ENCODE data around the gene BAIAP3. TPM values are rescaled to one million over a fixed set of nuclear protein-coding genes. Genes with fewer than 3 reads are reported as not detected.
A peak's percentile ranks its signal among the peaks of the same experiment; 100 is the strongest.

BAIAP3 gene
- total and polyA plus RNA-seq, 2 experiments from 2014 or later: 0.23 to 0.86 TPM

- DNase-seq: no peak
- Histone ChIP-seq H3K4me1 (ENCODE audit: insufficient read depth) (peaks cover 7% of the 10 kb centered on the region), H3K4me3 (no peak overlapping the region), H3K9me2 (ENCODE audit: insufficient read depth) (no peaks in the 10 kb centered on the region), H3K9me3 (ENCODE audit: low read depth) (no peaks in the 10 kb centered on the region), H3K9ac (no peak overlapping the region), H4K20me1 (ENCODE audit: insufficient read depth) (no peaks in the 10 kb centered on the region), H3F3A (ENCODE audit: insufficient read depth) (peaks cover 11% of the 10 kb centered on the region; the same call in 1 of the 2 replicates), H3K27me3 (replicated peaks; ENCODE audit: insufficient read depth) (no peaks in the 10 kb centered on the region), H3K79me2 (ENCODE audit: insufficient read depth) (no peaks in the 10 kb centered on the region), H3K4me2 (ENCODE audit: unreplicated experiment) (no peak overlapping the region), H2AFZ (no peak overlapping the region), H3K36me3 (ENCODE audit: low read depth) (no peaks in the 10 kb centered on the region), H3K27ac (no peak overlapping the region)
- TF ChIP-seq EZH2phosphoT487 (IDR thresholded peaks at IDR 0.05; ENCODE audit: insufficient read depth, low read depth) (no peak), EZH2 (IDR thresholded peaks at IDR 0.05; ENCODE audit: insufficient read depth, poor library complexity, severe bottlenecking) (no peak)
- WGBS, 2 experiments (ENCODE audit: low coverage in 1 of 2, low lambda C conversion rate in 2 of 2, missing lambda C conversion rate in 2 of 2): 90 to 94% methylated on average over 13 to 19 of the region's 19 CpGs
- in situ Hi-C loops (cut with MboI): no loop called here
Observed at GRCh38 chr16:1375741-1376410, 42.4 kb downstream of the BAIAP3 start.

GRCh38 chr16:1377406-1378010, 44.1 kb downstream of the BAIAP3 start:
- no peak overlapping the region for H3K4me2 ChIP-seq (ENCODE audit: unreplicated experiment)
- H3K36me3 ChIP-seq (ENCODE audit: low read depth): no peaks in the 10 kb centered on the region
- WGBS, 2 experiments (ENCODE audit: low coverage in 1 of 2, low lambda C conversion rate in 2 of 2, missing lambda C conversion rate in 2 of 2): 77 to 87% methylated on average over 7 to 10 of the region's 10 CpGs
- no peak overlapping the region for H3K9ac ChIP-seq
- no peaks in the 10 kb centered on the region for H4K20me1 ChIP-seq (ENCODE audit: insufficient read depth)
- peaks cover 14% of the 10 kb centered on the region; the same call in 1 of the 2 replicates for H3F3A ChIP-seq (ENCODE audit: insufficient read depth)
- DNase-seq: no peak
- no peak overlapping the region for H2AFZ ChIP-seq
- in situ Hi-C loops (cut with MboI): no loop called here
- H3K4me3 ChIP-seq: no peak overlapping the region
- no peaks in the 10 kb centered on the region for H3K9me3 ChIP-seq (ENCODE audit: low read depth)
- H3K27ac ChIP-seq: no peak overlapping the region
- H3K27me3 ChIP-seq (replicated peaks; ENCODE audit: insufficient read depth): no peaks in the 10 kb centered on the region
- no peaks in the 10 kb centered on the region for H3K9me2 ChIP-seq (ENCODE audit: insufficient read depth)
- TF ChIP-seq EZH2phosphoT487 (IDR thresholded peaks at IDR 0.05; ENCODE audit: insufficient read depth, low read depth): no peak
- no peak for TF ChIP-seq EZH2 (IDR thresholded peaks at IDR 0.05; ENCODE audit: insufficient read depth, poor library complexity, severe bottlenecking)
- H3K4me1 ChIP-seq (ENCODE audit: insufficient read depth): peaks cover 7% of the 10 kb centered on the region
- no peaks in the 10 kb centered on the region for H3K79me2 ChIP-seq (ENCODE audit: insufficient read depth)

- H3K9ac ChIP-seq: peak overlapping the region; percentile 87
- peaks cover 14% of the 10 kb centered on the region; the same call in 1 of the 2 replicates for H3F3A ChIP-seq (ENCODE audit: insufficient read depth)
- H3K27ac ChIP-seq: peak overlapping the region; percentile 72
- no peak for DNase-seq
- no peaks in the 10 kb centered on the region for H3K9me3 ChIP-seq (ENCODE audit: low read depth)
- no peaks in the 10 kb centered on the region for H3K9me2 ChIP-seq (ENCODE audit: insufficient read depth)
- 92 to 93% methylated on average over 23 to 25 of the region's 25 CpGs for WGBS, 2 experiments (ENCODE audit: low coverage in 1 of 2, low lambda C conversion rate in 2 of 2, missing lambda C conversion rate in 2 of 2)
- no peaks in the 10 kb centered on the region for H4K20me1 ChIP-seq (ENCODE audit: insufficient read depth)
- H3K4me1 ChIP-seq (ENCODE audit: insufficient read depth): peaks cover 7% of the 10 kb centered on the region
- H3K79me2 ChIP-seq (ENCODE audit: insufficient read depth): no peaks in the 10 kb centered on the region
- in situ Hi-C loops (cut with MboI): no loop called here
- TF ChIP-seq EZH2 (IDR thresholded peaks at IDR 0.05; ENCODE audit: insufficient read depth, poor library complexity, severe bottlenecking) (no peak), EZH2phosphoT487 (IDR thresholded peaks at IDR 0.05; ENCODE audit: insufficient read depth, low read depth) (no peak)
- peak overlapping the region; percentile 66 for H3K4me3 ChIP-seq
- H3K36me3 ChIP-seq (ENCODE audit: low read depth): no peaks in the 10 kb centered on the region
- peak overlapping the region; percentile 54 for H3K4me2 ChIP-seq (ENCODE audit: unreplicated experiment)
- H3K27me3 ChIP-seq (replicated peaks; ENCODE audit: insufficient read depth): no peaks in the 10 kb centered on the region
- H2AFZ ChIP-seq: no peak overlapping the region
Observed at GRCh38 chr16:1378087-1378803, 44.8 kb downstream of the BAIAP3 start.

- peaks cover 14% of the 10 kb centered on the region; the same call in 1 of the 2 replicates for H3F3A ChIP-seq (ENCODE audit: insufficient read depth)
- peaks cover 7% of the 10 kb centered on the region for H3K4me1 ChIP-seq (ENCODE audit: insufficient read depth)
- no peaks in the 10 kb centered on the region for H3K36me3 ChIP-seq (ENCODE audit: low read depth)
- no peaks in the 10 kb centered on the region for H3K9me2 ChIP-seq (ENCODE audit: insufficient read depth)
- 0 out of 2 replicates have a peak overlapping the region, but pooled peaks have one; percentile 3 for H2AFZ ChIP-seq
- no peaks in the 10 kb centered on the region for H3K79me2 ChIP-seq (ENCODE audit: insufficient read depth)
- H3K4me2 ChIP-seq (ENCODE audit: unreplicated experiment): peak overlapping the region; percentile 54
- H3K9me3 ChIP-seq (ENCODE audit: low read depth): no peaks in the 10 kb centered on the region
- peak overlapping the region; percentile 66 for H3K4me3 ChIP-seq
- no peaks in the 10 kb centered on the region for H4K20me1 ChIP-seq (ENCODE audit: insufficient read depth)
- 7 to 8% methylated on average over 25 to 31 of the region's 31 CpGs for WGBS, 2 experiments (ENCODE audit: low coverage in 1 of 2, low lambda C conversion rate in 2 of 2, missing lambda C conversion rate in 2 of 2)
- H3K27ac ChIP-seq: peak overlapping the region; percentile 72
- no peak for TF ChIP-seq EZH2 (IDR thresholded peaks at IDR 0.05; ENCODE audit: insufficient read depth, poor library complexity, severe bottlenecking)
- TF ChIP-seq EZH2phosphoT487 (IDR thresholded peaks at IDR 0.05; ENCODE audit: insufficient read depth, low read depth): no peak
- peak overlapping the region; percentile 87 for H3K9ac ChIP-seq
- H3K27me3 ChIP-seq (replicated peaks; ENCODE audit: insufficient read depth): no peaks in the 10 kb centered on the region
- DNase-seq: peak; percentile 95
- in situ Hi-C loops (cut with MboI): no loop called here
Observed at GRCh38 chr16:1378804-1379303, 45.4 kb downstream of the BAIAP3 start.
